Measurements from ENCODE around the gene ANKRD53.

GRCh38 chr2:70981866-70982810 lies 3.7 kb downstream of the ANKRD53 start:
- no peak for TF ChIP-seq CTCF (conservative IDR thresholded peaks at IDR 0.05 in 1 of 2, IDR thresholded peaks at IDR 0.05 in 1 of 2; ENCODE audit: extremely low read depth in 1 of 2, insufficient read depth in 1 of 2, low read depth in 1 of 2, low read length in 2 of 2)
- TF ChIP-seq EZH2 (IDR thresholded peaks at IDR 0.05; ENCODE audit: borderline replicate concordance, low read length): no peak

All from mammary epithelial cell (primary cell).